Heart left ventricle (tissue), 16 donors: ENCODE results near the gene ETNK1. TPM values are rescaled to one million over a fixed set of nuclear protein-coding genes. Genes with fewer than 3 reads are reported as not detected.

ENCODE experiments used
- ATAC-seq, 4 donors: fragments of 200-7000 bp; cut with Tn5 transposase; one replicate each; pipeline ENCODE4 v1.9.1; 2020 to 2022; ENCODE audit warnings: moderate library complexity in 4 of 4, mild to moderate bottlenecking in 3 of 4, moderate number of reproducible peaks in 1 of 4
- DNase-seq, 5 donors: peaks; one replicate each; pipeline ENCODE4 v3.0.0-alpha.2; 2020
- H3K27ac ChIP-seq, 12 donors: fragments of 200-600 bp; sonication (generic) in 4 of 12; one replicate each; pipeline versions ENCODE4 v1.5.0 to v1.8.0; 2016 to 2022; ENCODE audit warnings: mild to moderate bottlenecking in 2 of 12
- H3K27me3 ChIP-seq, 9 donors: fragments of 200-600 bp; sonication (generic) in 2 of 9; one replicate each; pipeline versions ENCODE4 v1.5.1 to v1.8.0; 2016 to 2022; ENCODE audit warnings: mild to moderate bottlenecking in 3 of 9
- H3K36me3 ChIP-seq, 9 donors: fragments of 200-600 bp; sonication (generic) in 2 of 9; one replicate each; pipeline versions ENCODE4 v1.5.0 to v1.8.0; 2018 to 2022; ENCODE audit warnings: mild to moderate bottlenecking in 2 of 9
- H3K4me1 ChIP-seq, 12 donors: fragments of 200-600 bp; sonication (generic) in 4 of 12; one replicate each; pipeline versions ENCODE4 v1.5.0 to v1.8.0; 2016 to 2022; ENCODE audit warnings: mild to moderate bottlenecking in 3 of 12
- H3K4me3 ChIP-seq, 12 donors: fragments of 200-600 bp; sonication (generic) in 4 of 12; one replicate each; pipeline versions ENCODE4 v1.5.0 to v1.8.0; 2017 to 2022; ENCODE audit warnings: mild to moderate bottlenecking in 9 of 12, moderate library complexity in 4 of 12
- H3K9me3 ChIP-seq, 12 donors: fragments of 200-600 bp; sonication (generic) in 4 of 12; one replicate each; pipeline versions ENCODE4 v1.5.0 to v1.8.0; 2016 to 2022; ENCODE audit warnings: mild to moderate bottlenecking in 1 of 12
- CTCF ChIP-seq, 12 donors: fragments of 200-600 bp; sonication (generic) in 4 of 12; IDR thresholded peaks; one replicate each; pipeline versions ENCODE4 v1.5.0 to v1.8.0; 2018 to 2022; ENCODE audit warnings: antibody characterized with exemption in 12 of 12, mild to moderate bottlenecking in 5 of 12
- POLR2A ChIP-seq, 2 donors: fragments of 450-650 bp; IDR thresholded peaks; one replicate each; pipeline ENCODE4 v1.6.1; 2017; ENCODE audit warnings: antibody characterized with exemption in 2 of 2, mild to moderate bottlenecking in 2 of 2, moderate library complexity in 2 of 2
- WGBS, 4 donors: extraction: QIAGEN DNeasy Blood & Tissue Kit in 2 of 4; methylation state at CpG; one replicate each; pipeline versions ENCODE4 v1.1.5 to v1.1.7; 2013 to 2018; 5-methylcytosine and 5-hydroxymethylcytosine counted together
- intact Hi-C, 10 donors: fragments of 100-400 bp; cut with DNase I; formaldehyde crosslinking; loops; one replicate each; pipeline versions ENCODE4 v1.11.1 to v1.14.2; 2022
- polyA plus RNA-seq, 2 donors: library from polyadenylated mRNA; stranded (reverse); fragments of 200-250 nt; gene quantifications; one replicate each; pipeline ENCODE4 v1.2.3, GENCODE V29; 2013
- total RNA-seq, 9 donors: library from RNA; depleted of rRNA in 2 of 9; stranded (reverse); fragments of >200 nt in 2 of 9; fragmentation: NEBNext Ultra II Directional in 3 of 9; extraction: Animal tissue kit (Norgen Biotek cat#: 25700) in 3 of 9; gene quantifications; one replicate each; pipeline versions ENCODE4 v1.1.0 to v1.2.4, GENCODE V29; 2016 to 2023
- donor health status: ischemic (EF 13 %, LVEDD 7.1; RV severe dilation, severe dysfunction).
- donor health status: healthy with polysubstance abuse.
- donor health status: DM: no; HTN: yes; CAD: no.
- donor health status: DM: no; HTN: no; CAD: no.
- donor health status: ischemic (EF 25% LVEDD 6.9; RV normal size, moderate dysfunction).
- donor health status: ischemic (EF 25% LVEDD 5.7; RV mildly dilated, moderate dysfunction).
- donor health status: healthy.
- donor health status: DM: yes; HTN: yes; CAD: no.
- donor health status: ischemic (EF 35%, LVEDD 5.7; RV mildly dilated, moderate dysfunction).
- donor health status: nonischemic (EF 11% LVEDD 7.7; RV severe dilation, severe dysfunction).
- donor health status: DM: yes; HTN: yes; CAD: no.
- donor health status: PGD.
- donor health status: ischemic (EF 29% LVEDD 5.4; RV normal size, mild dysfunction).
- donor health status: nonischemic (EF 23%, LVEDD 6.1; RV moderate dilation, normal function).

The ETNK1 gene
- total and polyA plus RNA-seq, 11 donors: 8.3 to 40.9 (median 14.6) TPM

DNA sequence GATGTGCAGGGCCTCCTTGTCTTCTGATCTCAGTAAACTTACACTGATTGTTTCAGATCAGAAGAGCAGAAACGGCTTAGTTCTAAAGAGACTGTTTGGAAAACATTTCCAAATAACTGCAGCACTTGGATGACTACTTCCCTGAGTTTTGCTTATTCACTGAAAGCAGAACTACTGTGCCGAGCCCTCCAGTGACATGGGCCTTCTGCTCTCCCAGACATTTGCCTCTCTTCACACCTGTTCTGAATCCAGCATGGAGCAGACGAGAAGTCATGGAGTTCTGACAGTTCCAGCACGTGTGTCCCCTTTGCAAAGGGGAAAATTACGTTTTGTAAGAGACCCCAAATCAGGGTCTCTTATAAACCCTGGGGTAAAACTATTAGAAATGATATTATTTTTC, 31.4 kb downstream of the ETNK1 start:
- H3K27ac ChIP-seq: no peak overlapping the region
- H3K9me3 ChIP-seq: no peaks in the 10 kb centered on the region
- H3K27me3 ChIP-seq: no peaks in the 10 kb centered on the region
- WGBS, 4 donors: 89 to 92% (median 90%) methylated on average over 5 of the region's 5 CpGs
- intact Hi-C loops: no loop called here
- ATAC-seq: no peak
- DNase-seq: no peak
- H3K36me3 ChIP-seq: peaks cover 0 to 32% (median 6%) of the 10 kb centered on the region in 9 donors
- H3K4me1 ChIP-seq: peaks cover 0 to 19% (median 0%) of the 10 kb centered on the region in 12 donors
- TF ChIP-seq CTCF (IDR thresholded peaks at IDR 0.05): no peak
- TF ChIP-seq POLR2A (IDR thresholded peaks at IDR 0.05): no peak
- no peak overlapping the region for H3K4me3 ChIP-seq

GRCh38 chr12:22656831-22657230, 31.9 kb downstream of the ETNK1 start:
- TF ChIP-seq POLR2A (IDR thresholded peaks at IDR 0.05) (no peak), CTCF (IDR thresholded peaks at IDR 0.05) (no peak)
- WGBS, 4 donors: 93 to 100% (median 95%) methylated on average over 1 of the region's 1 CpG
- ATAC-seq (no peak), DNase-seq (no peak)
- Histone ChIP-seq H3K4me3 (no peak overlapping the region), H3K27ac (no peak overlapping the region), H3K9me3 (no peaks in the 10 kb centered on the region), H3K4me1 (peaks cover 0 to 19% (median 0%) of the 10 kb centered on the region in 12 donors), H3K27me3 (no peaks in the 10 kb centered on the region), H3K36me3 (peaks cover 0 to 36% (median 9%) of the 10 kb centered on the region in 9 donors)
- intact Hi-C loops: no loop called here

DNA sequence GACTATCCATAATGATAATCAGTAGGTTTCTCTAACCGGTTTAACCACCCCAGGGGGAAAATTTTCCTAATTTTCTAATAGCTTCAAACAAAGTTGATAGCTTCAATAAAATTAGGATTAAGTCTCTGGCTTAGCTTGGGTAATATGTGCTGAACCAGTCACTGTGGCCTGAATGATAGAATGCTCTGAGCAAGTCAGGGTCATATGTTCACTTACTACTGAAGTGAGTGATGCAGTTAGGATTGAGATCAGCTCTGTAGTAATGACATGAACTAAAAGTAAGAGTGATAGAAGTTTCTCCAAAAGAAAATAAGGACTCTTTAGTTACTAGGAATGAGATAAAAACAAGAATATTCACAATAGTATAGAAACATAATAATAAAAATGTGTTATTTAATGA, 32.6 kb downstream of the ETNK1 start:
- intact Hi-C loops: no loop called here
- no peaks in the 10 kb centered on the region for H3K27me3 ChIP-seq
- H3K4me1 ChIP-seq: peaks cover 0 to 18% (median 0%) of the 10 kb centered on the region in 12 donors
- no peak overlapping the region for H3K27ac ChIP-seq
- ATAC-seq (no peak), DNase-seq (no peak)
- WGBS, 4 donors: 97 to 98% (median 98%) methylated on average over 1 of the region's 1 CpG
- peaks cover 0 to 37% (median 12%) of the 10 kb centered on the region in 9 donors for H3K36me3 ChIP-seq
- no peaks in the 10 kb centered on the region for H3K9me3 ChIP-seq
- no peak overlapping the region for H3K4me3 ChIP-seq
- TF ChIP-seq CTCF (IDR thresholded peaks at IDR 0.05) (no peak), POLR2A (IDR thresholded peaks at IDR 0.05) (no peak)

DNA sequence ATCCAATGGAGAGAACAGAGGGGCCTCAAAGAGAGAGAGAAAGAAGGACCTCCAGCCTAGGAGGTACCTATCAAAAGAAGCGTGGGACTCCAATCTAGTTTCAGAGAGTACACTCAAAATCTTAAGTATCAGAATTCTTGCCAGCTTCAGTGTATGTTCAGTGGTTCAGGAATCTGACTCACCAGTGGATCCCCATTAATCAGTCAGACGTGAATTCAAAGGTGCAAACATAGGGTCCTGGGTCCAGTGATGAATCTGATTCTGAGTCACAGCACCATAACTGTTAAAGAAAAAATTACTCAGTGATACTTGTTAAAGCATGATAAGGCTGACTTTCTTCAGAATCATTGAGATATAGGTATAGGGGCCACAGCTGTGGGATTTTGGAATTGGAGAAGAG, 33.2 kb downstream of the ETNK1 start:
- H3K36me3 ChIP-seq: peaks cover 0 to 43% (median 17%) of the 10 kb centered on the region in 9 donors
- 84 to 95% (median 92%) methylated on average over 2 of the region's 2 CpGs for WGBS, 4 donors
- no peak overlapping the region for H3K27ac ChIP-seq

More for the DNA sequence above, 33.2 kb downstream of the ETNK1 start:
- H3K9me3 ChIP-seq: no peaks in the 10 kb centered on the region
- intact Hi-C loops: no loop called here
- no peak overlapping the region for H3K4me3 ChIP-seq
- peaks cover 0 to 11% (median 0%) of the 10 kb centered on the region in 12 donors for H3K4me1 ChIP-seq
- ATAC-seq (no peak), DNase-seq (no peak)
- H3K27me3 ChIP-seq: no peaks in the 10 kb centered on the region
- TF ChIP-seq POLR2A (IDR thresholded peaks at IDR 0.05): no peak
- no peak for TF ChIP-seq CTCF (IDR thresholded peaks at IDR 0.05)
